A549 treated with GW870086 at 1 μM for 4 hours (cell line): Measurements from ENCODE around the gene OAF. TPM values are rescaled to one million over a fixed set of nuclear protein-coding genes. Genes with fewer than 3 reads are reported as not detected.

Experiments used
- total RNA-seq: library from RNA; stranded (reverse); fragments of 200-300 nt; extraction: Qiagen RNA extraction; gene quantifications from 5 replicates; pipeline ENCODE4 v1.2.3, GENCODE V29; 2022; ENCODE audit warnings: low read depth

Gene OAF
- 8.3 to 11.0 TPM (median 10.1 TPM) in 5 replicates for total RNA-seq

DNA sequence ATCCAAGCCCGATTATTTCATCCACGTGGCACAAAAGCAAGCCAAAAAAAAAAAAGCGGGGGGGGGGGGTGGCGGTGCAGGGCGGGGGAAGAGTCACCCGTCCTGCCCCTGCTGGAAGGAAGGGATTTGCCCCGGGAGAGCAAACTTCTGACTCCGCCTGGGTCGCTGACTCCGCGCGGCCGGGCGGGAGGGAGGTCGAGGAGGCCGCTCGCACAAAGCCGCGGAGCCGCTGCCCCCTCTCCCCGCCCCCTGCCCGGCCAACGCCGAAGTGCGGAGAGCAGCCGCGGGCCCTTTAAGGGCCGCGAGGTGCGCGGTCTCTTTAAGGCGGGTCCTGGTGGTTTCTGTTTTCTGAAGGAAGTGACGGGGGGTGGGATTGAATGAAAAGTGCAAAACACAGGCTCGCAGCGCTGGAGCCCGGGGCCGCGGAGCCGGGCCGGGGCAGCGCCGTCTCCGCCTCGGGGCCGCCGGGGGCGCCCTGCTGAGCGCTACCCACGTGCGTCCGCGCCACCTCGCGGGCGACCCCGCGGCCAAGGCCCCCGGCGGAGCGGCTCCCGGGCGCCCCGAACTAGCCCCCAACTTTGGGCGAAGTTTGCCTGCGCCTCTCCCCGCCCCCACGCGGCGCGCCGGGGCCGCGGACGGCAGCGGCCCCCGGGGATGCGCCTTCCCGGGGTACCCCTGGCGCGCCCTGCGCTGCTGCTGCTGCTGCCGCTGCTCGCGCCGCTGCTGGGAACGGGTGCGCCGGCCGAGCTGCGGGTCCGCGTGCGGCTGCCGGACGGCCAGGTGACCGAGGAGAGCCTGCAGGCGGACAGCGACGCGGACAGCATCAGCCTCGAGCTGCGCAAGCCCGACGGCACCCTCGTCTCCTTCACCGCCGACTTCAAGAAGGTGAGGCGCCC, at the start of gene OAF:
Gene OAF, plus strand, starts transcription at position 407 of the 896 bp plus-strand sequence. Its CDS starts 248 bp downstream, at position 655.

DNA sequence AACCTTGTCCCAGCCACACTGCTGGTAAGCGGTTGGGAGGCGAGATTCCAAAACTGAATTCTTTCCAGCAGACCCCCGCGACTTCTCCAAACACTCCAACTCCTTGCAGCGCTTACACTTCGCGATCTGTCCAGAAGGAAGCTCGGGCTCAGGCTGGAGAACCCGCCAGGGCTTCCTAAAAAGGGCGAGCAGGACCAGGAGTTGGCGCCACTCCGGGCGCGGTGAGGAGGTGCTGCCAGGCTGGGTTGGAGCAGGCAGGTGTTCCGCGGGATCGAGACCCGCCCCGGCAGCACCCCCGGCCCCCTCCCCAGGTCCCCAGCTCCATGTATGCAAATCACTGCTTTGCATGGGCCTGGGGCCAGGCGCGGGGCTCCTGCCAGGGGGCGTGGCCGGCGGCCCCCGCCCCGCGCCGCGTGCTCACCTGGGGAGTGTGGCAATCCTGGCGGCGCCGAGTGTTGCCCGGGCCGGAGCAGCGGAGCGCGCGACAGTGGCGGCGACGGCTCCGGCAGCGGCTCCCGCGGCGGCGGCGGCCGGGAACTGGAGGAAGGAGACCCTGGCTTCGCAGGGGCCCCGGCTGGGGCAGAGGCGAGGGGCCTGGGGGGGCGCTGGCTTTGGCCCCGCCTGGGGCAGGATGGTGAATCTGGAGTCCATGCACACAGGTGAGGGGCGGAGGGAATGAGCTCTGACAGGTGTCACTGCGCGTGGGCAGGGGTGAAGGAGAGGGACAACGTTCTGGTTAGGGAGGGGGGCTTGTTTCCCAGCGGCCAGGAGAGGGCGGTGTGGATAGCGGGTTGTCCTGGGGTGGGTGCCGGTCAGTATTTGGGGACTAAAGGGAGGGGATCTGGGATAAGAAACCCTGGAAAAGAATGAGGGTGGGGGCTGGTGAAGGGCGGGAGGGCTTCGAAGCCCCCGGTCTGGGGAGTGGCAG, 29.1 kb downstream of the OAF start, which contains the start of gene POU2F3:
Gene POU2F3, plus strand, starts transcription at position 428 of the 928 bp plus-strand sequence. Its CDS starts 204 bp downstream, at position 632.

Other genes with a start within 250 kb of the OAF start
- gene TRIM29, start 72.9 kb upstream of the OAF start, total RNA-seq = 22.2 to 27.2 TPM (median 23.8 TPM) in 5 replicates
- gene POU2F3, start 29.1 kb downstream of the OAF start, total RNA-seq = not detected in 5 replicates
- 4.9 to 7.5 TPM (median 6.8 TPM) in 5 replicates for gene TLCD5, start 114.3 kb downstream of the OAF start, total RNA-seq
- 10.5 to 17.9 TPM (median 15.3 TPM) in 5 replicates for gene ARHGEF12, start 125.4 kb downstream of the OAF start, total RNA-seq